ENCODE results near the gene FAM222B. TPM values are rescaled to one million over a fixed set of nuclear protein-coding genes. Genes with fewer than 3 reads are reported as not detected.
"Not testable (repeated sequence)": the region's sequence is repeated elsewhere in the genome, so short reads cannot be mapped to it uniquely, and the experiment has no call there.

The FAM222B gene
- total and polyA plus RNA-seq, 12 donors = 4.9 to 18.3 (median 13.4) TPM

DNA sequence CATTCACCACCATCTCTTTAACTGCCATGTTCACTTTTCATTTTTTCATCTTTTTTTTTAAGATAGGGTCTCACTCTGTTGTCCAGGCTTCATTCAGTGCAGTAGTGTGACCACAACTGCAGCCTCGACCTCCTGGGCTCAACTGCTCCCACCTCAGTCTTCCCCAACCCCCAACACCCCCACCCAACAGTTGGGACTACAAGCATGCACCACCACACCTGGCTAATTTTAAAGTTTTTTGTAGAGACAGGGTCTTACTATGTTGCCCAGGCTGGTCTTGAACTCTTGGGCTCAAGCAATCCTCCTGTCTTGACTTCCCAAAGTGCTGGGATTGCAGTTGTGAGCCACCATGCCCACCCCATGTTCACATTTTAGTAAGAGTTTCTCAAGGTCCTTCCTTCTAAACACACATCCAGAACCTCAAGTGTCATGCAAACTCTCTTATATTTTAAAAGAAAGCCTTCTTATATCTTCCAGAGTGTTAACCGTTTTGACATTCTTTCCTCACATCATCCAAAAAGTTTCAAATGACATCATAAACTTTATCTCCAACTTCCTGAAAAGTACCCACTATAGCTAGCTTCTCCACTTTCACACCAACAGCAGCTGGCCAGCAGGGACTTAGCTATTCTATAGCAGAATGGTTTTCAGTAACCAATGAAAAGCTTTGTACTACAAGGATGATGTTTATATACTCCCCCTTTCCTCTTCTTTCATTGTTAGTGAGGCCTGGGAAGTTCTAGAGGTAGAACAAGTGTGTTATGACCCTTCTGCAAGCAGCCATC, 49.5 kb downstream of the FAM222B start:
- Histone ChIP-seq H3K27ac (no peak overlapping the region), H3K4me3 (no peak overlapping the region), H3K36me3 (replicated peaks in 1 of 2) (no peaks in the 10 kb centered on the region), H3K9me3 (replicated peaks in 1 of 3) (no peaks in the 10 kb centered on the region), H3K27me3 (no peaks in the 10 kb centered on the region), H3K4me1 (replicated peaks in 1 of 2) (peaks cover 0 to 6% of the 10 kb centered on the region in 2 donors)
- TF ChIP-seq, protein P1, sequence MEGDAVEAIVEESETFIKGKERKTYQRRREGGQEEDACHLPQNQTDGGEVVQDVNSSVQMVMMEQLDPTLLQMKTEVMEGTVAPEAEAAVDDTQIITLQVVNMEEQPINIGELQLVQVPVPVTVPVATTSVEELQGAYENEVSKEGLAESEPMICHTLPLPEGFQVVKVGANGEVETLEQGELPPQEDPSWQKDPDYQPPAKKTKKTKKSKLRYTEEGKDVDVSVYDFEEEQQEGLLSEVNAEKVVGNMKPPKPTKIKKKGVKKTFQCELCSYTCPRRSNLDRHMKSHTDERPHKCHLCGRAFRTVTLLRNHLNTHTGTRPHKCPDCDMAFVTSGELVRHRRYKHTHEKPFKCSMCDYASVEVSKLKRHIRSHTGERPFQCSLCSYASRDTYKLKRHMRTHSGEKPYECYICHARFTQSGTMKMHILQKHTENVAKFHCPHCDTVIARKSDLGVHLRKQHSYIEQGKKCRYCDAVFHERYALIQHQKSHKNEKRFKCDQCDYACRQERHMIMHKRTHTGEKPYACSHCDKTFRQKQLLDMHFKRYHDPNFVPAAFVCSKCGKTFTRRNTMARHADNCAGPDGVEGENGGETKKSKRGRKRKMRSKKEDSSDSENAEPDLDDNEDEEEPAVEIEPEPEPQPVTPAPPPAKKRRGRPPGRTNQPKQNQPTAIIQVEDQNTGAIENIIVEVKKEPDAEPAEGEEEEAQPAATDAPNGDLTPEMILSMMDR (IDR thresholded peaks at IDR 0.05) = no peak
- no peak for TF ChIP-seq POLR2A (IDR thresholded peaks at IDR 0.05)
- 65 to 81% (median 74%) methylated on average over 2 of the region's 2 CpGs for WGBS, 4 donors
- no peak for DNase-seq
- intact Hi-C loops (cut with DNase I) = no loop called here

DNA sequence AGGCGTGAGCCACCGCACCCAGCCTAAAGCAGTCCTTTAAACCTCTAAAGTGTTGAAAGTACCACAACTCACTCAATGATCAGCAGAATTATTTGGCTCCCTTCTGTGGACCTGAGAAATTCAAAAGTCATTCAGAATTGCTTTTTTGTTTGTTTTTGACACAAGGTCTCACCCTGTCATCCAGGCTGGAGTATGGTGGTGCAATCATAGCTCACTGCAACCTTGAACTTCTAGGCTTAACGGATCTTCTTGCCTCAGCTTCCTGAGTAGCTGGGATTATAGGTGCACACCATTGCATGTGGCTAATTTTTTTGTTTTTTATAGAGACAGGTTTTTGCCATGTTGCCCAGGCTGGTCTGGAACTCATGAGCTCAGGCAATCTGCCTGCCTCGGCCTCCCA, 54.5 kb downstream of the FAM222B start:
- 74 to 82% (median 76%) methylated on average over 4 of the region's 4 CpGs for WGBS, 4 donors
- Histone ChIP-seq H3K27me3 (no peaks in the 10 kb centered on the region), H3K9me3 (replicated peaks in 1 of 3) (no peaks in the 10 kb centered on the region), H3K4me3 (no peak overlapping the region), H3K4me1 (replicated peaks in 1 of 2) (peaks cover 0 to 10% of the 10 kb centered on the region in 2 donors), H3K36me3 (replicated peaks in 1 of 2) (no peaks in the 10 kb centered on the region), H3K27ac (peak overlapping the region in 1 of 5 donors; percentile 37)
- intact Hi-C loops (cut with DNase I) = no loop called here
- DNase-seq = peak in 2 of 7 donors; percentile 44 to 58
- TF ChIP-seq POLR2A (IDR thresholded peaks at IDR 0.05) = no peak
- TF ChIP-seq, protein P1 (IDR thresholded peaks at IDR 0.05) = no peak

DNA sequence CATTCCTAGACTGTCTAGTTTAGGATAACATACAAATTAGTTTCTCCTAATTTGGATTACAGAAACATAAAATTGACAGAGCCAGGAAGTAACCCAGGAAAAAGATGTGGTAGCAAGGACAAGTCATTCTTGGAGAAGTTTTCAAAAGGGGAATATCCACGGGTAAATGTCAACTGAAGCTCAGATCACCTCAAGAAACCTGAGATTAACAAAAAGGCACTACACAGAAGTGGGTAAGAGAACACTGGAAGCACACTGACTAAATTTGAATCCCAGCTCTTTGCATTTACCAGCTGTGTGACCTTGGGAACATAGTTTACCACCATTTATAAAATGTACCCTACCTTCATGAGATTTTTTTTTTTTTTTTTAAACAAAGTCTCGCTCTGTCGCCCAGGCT, 59.4 kb downstream of the FAM222B start:
- H3K4me1 ChIP-seq (replicated peaks in 1 of 2) = peaks cover 0 to 4% of the 10 kb centered on the region in 2 donors
- DNase-seq = no peak
- H3K4me3 ChIP-seq = no peak overlapping the region
- intact Hi-C loops (cut with DNase I) = no loop called here
- no peaks in the 10 kb centered on the region for H3K27me3 ChIP-seq
- H3K27ac ChIP-seq = no peak overlapping the region
- no peaks in the 10 kb centered on the region for H3K9me3 ChIP-seq (replicated peaks in 1 of 3)
- H3K36me3 ChIP-seq (replicated peaks in 1 of 2) = no peaks in the 10 kb centered on the region
- 72 to 83% (median 79%) methylated on average over 3 of the region's 3 CpGs for WGBS, 4 donors
- TF ChIP-seq, protein P1 (IDR thresholded peaks at IDR 0.05) = no peak
- no peak for TF ChIP-seq POLR2A (IDR thresholded peaks at IDR 0.05)

DNA sequence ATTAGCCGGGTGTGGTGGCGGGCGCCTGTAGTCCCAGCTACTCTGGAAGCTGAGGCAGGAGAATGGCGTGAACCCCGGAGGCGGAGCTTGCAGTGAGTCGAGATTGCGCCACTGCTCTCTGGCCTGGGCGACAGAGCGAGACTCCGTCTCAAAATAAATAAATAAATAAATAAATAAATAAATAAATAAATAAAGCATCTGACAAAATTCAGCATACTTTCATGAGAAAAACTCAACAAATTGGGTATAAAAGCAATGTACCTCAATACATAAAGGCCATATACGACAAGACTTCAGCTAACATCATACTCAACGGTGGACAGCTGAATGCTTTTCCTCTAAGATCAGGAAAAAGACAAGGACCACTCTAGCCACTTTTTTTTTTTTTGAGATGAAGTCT, 63.0 kb downstream of the FAM222B start:
- peak in 1 of 7 donors; percentile 12 for DNase-seq
- H3K9me3 ChIP-seq (replicated peaks in 1 of 3); H3K36me3 ChIP-seq (replicated peaks in 1 of 2); H3K27ac ChIP-seq; intact Hi-C loops (cut with DNase I); H3K27me3 ChIP-seq; H3K4me1 ChIP-seq (replicated peaks in 1 of 2); H3K4me3 ChIP-seq: not testable (repeated sequence)
- WGBS, 4 donors = 94 to 99% (median 97%) methylated on average over 13 of the region's 13 CpGs

DNA sequence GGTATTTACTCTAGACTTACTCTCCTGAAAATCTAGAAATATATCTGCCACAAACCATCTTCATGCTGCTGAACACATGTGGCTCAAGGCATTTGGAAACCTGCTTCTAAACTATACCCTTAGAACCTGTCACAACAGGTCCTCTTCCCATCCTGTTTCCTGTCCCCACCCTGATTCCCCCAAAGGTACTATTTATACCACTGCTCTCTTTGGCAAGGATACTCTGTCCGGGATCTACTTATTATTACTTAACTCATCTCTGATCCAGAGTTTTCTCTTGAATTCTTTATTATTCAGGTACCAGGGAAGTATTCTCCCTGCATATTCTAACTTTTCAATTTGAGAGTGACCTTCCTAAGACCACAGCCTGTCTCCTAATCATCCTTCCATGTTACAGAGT, 65.4 kb downstream of the FAM222B start:
- no peaks in the 10 kb centered on the region for H3K27me3 ChIP-seq
- peaks cover 0 to 6% of the 10 kb centered on the region in 2 donors for H3K4me1 ChIP-seq (replicated peaks in 1 of 2)
- no peak overlapping the region for H3K4me3 ChIP-seq
- H3K9me3 ChIP-seq (replicated peaks in 1 of 3) = no peaks in the 10 kb centered on the region
- H3K27ac ChIP-seq = no peak overlapping the region
- 22 to 48% (median 44%) methylated on average over 1 of the region's 1 CpG for WGBS, 4 donors
- intact Hi-C loops (cut with DNase I) = no loop called here
- no peak for TF ChIP-seq POLR2A (IDR thresholded peaks at IDR 0.05)
- TF ChIP-seq, protein P1 (IDR thresholded peaks at IDR 0.05) = no peak
- H3K36me3 ChIP-seq (replicated peaks in 1 of 2) = no peaks in the 10 kb centered on the region
- no peak for DNase-seq
